IMR-90 (cell line): ENCODE results near the gene KRT79. TPM values are rescaled to one million over a fixed set of nuclear protein-coding genes. Genes with fewer than 3 reads are reported as not detected.

Experiments
- ATAC-seq: fragments of 200-7000 bp; cut with Tn5 transposase; 2 replicates; pipeline ENCODE4 v1.9.1; 2020; ENCODE audit warnings: low read depth, mild to moderate bottlenecking, moderate library complexity
- BruUV-seq: library from RNA; stranded (reverse); fragments of 400-500 nt; replicated peaks from 2 replicates; lab custom pipeline; 2021; lab: Mats Ljungman, UMichigan
- CTCF ChIA-PET: fragments of 300-600 bp; formaldehyde crosslinking; extraction: SDS; loops from one replicate; lab custom pipeline; 2021; ENCODE audit warnings: antibody characterized with exemption; lab: Yijun Ruan, JAX
- POLR2A ChIA-PET: fragments of 300-600 bp; sonication (Branson Sonifier 250); formaldehyde crosslinking; loops from one replicate; lab custom pipeline; 2022; ENCODE audit warnings: antibody characterized with exemption; ENCODE audit not compliant: unreplicated experiment; lab: Charles Lee
- DNase-seq: peaks from one replicate; pipeline ENCODE4 v3.0.0; 2013
- H2AFZ ChIP-seq: replicated peaks from 2 replicates; pipeline ENCODE3; 2013; ENCODE audit warnings: low read length, mild to moderate bottlenecking; ENCODE audit not compliant: poor library complexity
- H2AK5ac ChIP-seq: 2 replicates; pipeline ENCODE4 v1.6.1; 2013; ENCODE audit warnings: low read depth, low read length, inconsistent platforms
- H2AK9ac ChIP-seq: replicated peaks from 2 replicates; pipeline ENCODE3; 2013; ENCODE audit warnings: mild to moderate bottlenecking, low read depth, low read length, moderate library complexity; ENCODE audit not compliant: poor library complexity
- H2BK120ac ChIP-seq: 2 replicates; pipeline ENCODE4 v1.6.1; 2013; ENCODE audit warnings: low read depth, low read length, inconsistent platforms
- H2BK15ac ChIP-seq: 3 replicates; pipeline ENCODE4 v1.6.1; 2013; ENCODE audit warnings: low read depth, low read length, inconsistent platforms
- H2BK20ac ChIP-seq: 2 replicates; pipeline ENCODE4 v1.6.1; 2013; ENCODE audit warnings: low read depth, mild to moderate bottlenecking, inconsistent platforms, low read length, moderate library complexity
- H2BK5ac ChIP-seq: 2 replicates; pipeline ENCODE4 v1.6.1; 2013; ENCODE audit warnings: mild to moderate bottlenecking, low read depth, low read length, inconsistent platforms; ENCODE audit not compliant: poor library complexity, severe bottlenecking
- H3K14ac ChIP-seq: replicated peaks from 2 replicates; pipeline ENCODE4 v1.6.1; 2013; ENCODE audit warnings: low read depth, low read length, inconsistent platforms
- H3K18ac ChIP-seq: 2 replicates; pipeline ENCODE4 v1.6.1; 2013; ENCODE audit warnings: low read depth, low read length, control low read depth
- H3K23ac ChIP-seq: 2 replicates; pipeline ENCODE4 v1.6.1; 2013; ENCODE audit warnings: low read depth, low read length, inconsistent platforms
- H3K27ac ChIP-seq: 2 replicates; pipeline ENCODE4 v1.5.1; 2013; ENCODE audit warnings: mild to moderate bottlenecking, control low read depth, low read length; ENCODE audit not compliant: insufficient read depth
- H3K27me3 ChIP-seq: 2 replicates; pipeline ENCODE4 v1.6.1; 2013; ENCODE audit warnings: low read length; ENCODE audit not compliant: control insufficient read depth, insufficient read depth
- H3K36me3 ChIP-seq: 2 replicates; pipeline ENCODE4 v1.6.1; 2013; ENCODE audit warnings: low read length, mixed read lengths; ENCODE audit not compliant: control insufficient read depth, insufficient read depth
- H3K4ac ChIP-seq: 2 replicates; pipeline ENCODE4 v1.6.1; 2013; ENCODE audit warnings: low read depth, low read length, inconsistent platforms
- H3K4me1 ChIP-seq: 2 replicates; pipeline ENCODE4 v1.6.1; 2013; ENCODE audit warnings: low read length, mixed read lengths; ENCODE audit not compliant: control insufficient read depth, insufficient read depth
- H3K4me2 ChIP-seq: 2 replicates; pipeline ENCODE4 v1.6.1; 2013; ENCODE audit warnings: low read depth, mild to moderate bottlenecking, control low read depth, low read length, moderate library complexity
- H3K4me3 ChIP-seq: 2 replicates; pipeline ENCODE4 v1.5.1; 2013; ENCODE audit warnings: low read depth, mild to moderate bottlenecking, control low read depth, low read length, moderate library complexity; ENCODE audit not compliant: insufficient read depth
- H3K56ac ChIP-seq: 2 replicates; pipeline ENCODE4 v1.6.1; 2013; ENCODE audit warnings: low read length, inconsistent platforms; ENCODE audit not compliant: insufficient read depth; ENCODE audit errors: extremely low read depth
- H3K79me1 ChIP-seq, 2 experiments: 2 replicates each; pipeline ENCODE4 v1.6.1; 2013; ENCODE audit warnings: low read length in 2 of 2, inconsistent platforms in 1 of 2, low read depth in 1 of 2
- H3K9ac ChIP-seq: 2 replicates; pipeline ENCODE4 v1.6.1; 2013; ENCODE audit warnings: low read depth, low read length, control low read depth
- H3K9me1 ChIP-seq: 2 replicates; pipeline ENCODE4 v1.6.1; 2013; ENCODE audit warnings: low read length, inconsistent platforms; ENCODE audit not compliant: insufficient read depth
- H3K9me3 ChIP-seq: 2 replicates; pipeline ENCODE4 v1.6.1; 2013; ENCODE audit warnings: low read length; ENCODE audit not compliant: control insufficient read depth, insufficient read depth
- H4K20me1 ChIP-seq: 2 replicates; pipeline ENCODE4 v1.6.1; 2013; ENCODE audit warnings: low read length, inconsistent platforms; ENCODE audit not compliant: insufficient read depth
- H4K5ac ChIP-seq: 2 replicates; pipeline ENCODE4 v1.6.1; 2013; ENCODE audit warnings: mild to moderate bottlenecking, low read depth, low read length, control low read depth
- H4K8ac ChIP-seq, 2 experiments: 2 replicates each; pipeline ENCODE4 v1.6.1; 2013; ENCODE audit warnings: low read depth in 2 of 2, low read length in 2 of 2, control low read depth in 1 of 2, inconsistent platforms in 1 of 2
- H4K91ac ChIP-seq: 2 replicates; pipeline ENCODE4 v1.6.1; 2013; ENCODE audit warnings: low read depth, low read length, inconsistent platforms; ENCODE audit not compliant: insufficient read depth
- CTCF ChIP-seq: conservative IDR thresholded peaks from 2 replicates; pipeline ENCODE4 v1.5.1; 2012; ENCODE audit warnings: mild to moderate bottlenecking, low read depth, low read length, improper control_type of control experiment
- MAFK ChIP-seq: IDR thresholded peaks from 2 replicates; pipeline ENCODE4 v1.6.1; 2012; ENCODE audit warnings: low read depth, low read length, improper control_type of control experiment
- MAZ ChIP-seq: IDR thresholded peaks from 2 replicates; pipeline ENCODE4 v1.6.1; 2012; ENCODE audit warnings: low read depth, mild to moderate bottlenecking, low read length, improper control_type of control experiment, moderate library complexity, borderline replicate concordance
- NFE2L2 ChIP-seq: fragments of 150-350 bp; IDR thresholded peaks from 2 replicates; pipeline ENCODE4 v1.6.1; 2016; ENCODE audit warnings: low read depth, mild to moderate bottlenecking, low read length
- RAD21 ChIP-seq: IDR thresholded peaks from 2 replicates; pipeline ENCODE4 v1.6.1; 2012; ENCODE audit warnings: low read length, improper control_type of control experiment
- RCOR1 ChIP-seq: IDR thresholded peaks from 2 replicates; pipeline ENCODE4 v1.6.1; 2012; ENCODE audit warnings: mild to moderate bottlenecking, low read length, improper control_type of control experiment; ENCODE audit not compliant: insufficient replicate concordance
- RFX5 ChIP-seq: IDR thresholded peaks from 2 replicates; pipeline ENCODE4 v1.8.0; 2012; ENCODE audit warnings: low read depth, mild to moderate bottlenecking, low read length, moderate library complexity
- WGBS, 2 experiments: methylation state at CpG; one replicate each; pipeline versions ENCODE4 v1.1.5 to v1.1.7; 2013; ENCODE audit warnings: missing lambda C conversion rate in 2 of 2; ENCODE audit not compliant: insufficient read length in 1 of 2; ENCODE audit errors: extremely low coverage in 2 of 2; 5-methylcytosine and 5-hydroxymethylcytosine counted together
- dilution Hi-C: fragments of 300-500 bp; cut with HindIII; formaldehyde crosslinking; loops from one replicate; pipeline ENCODE4 v1.14.3; 2018; ENCODE audit warnings: low sequenced_read_pairs; ENCODE audit not compliant: unreplicated experiment
- in situ Hi-C: fragments of 300-500 bp; cut with MboI; formaldehyde crosslinking; loops from 3 replicates; pipeline ENCODE4 v1.14.3; 2019; ENCODE audit warnings: low sequenced_read_pairs, inconsistent platforms, mixed read lengths
- intact Hi-C: fragments of 100-400 bp; cut with micrococcal nuclease; formaldehyde crosslinking; loops from 2 replicates; pipeline ENCODE4 v1.10.0; 2022
- polyA plus RNA-seq, 3 experiments: library from polyadenylated mRNA; depleted of rRNA; stranded (reverse); fragments of >200 nt; gene quantifications; 2 replicates each; pipeline ENCODE4 v1.2.3, GENCODE V29; 2012; ENCODE audit warnings: low replicate concordance in 1 of 3
- total RNA-seq: library from RNA; depleted of rRNA; stranded (reverse); fragments of >200 nt; gene quantifications from 2 replicates; pipeline ENCODE4 v1.2.3, GENCODE V29; 2012
- TF ChIP-seq, protein P1 (sequence below): fragments of 150-350 bp; IDR thresholded peaks from 2 replicates; pipeline ENCODE4 v1.6.1; 2016; ENCODE audit warnings: low read depth, mild to moderate bottlenecking, low read length, moderate library complexity, borderline replicate concordance

The KRT79 gene
- total and polyA plus RNA-seq, 2 of the 4 experiments (the other 2 are of a cell fraction): under 0.01 to 0.24 TPM

DNA sequence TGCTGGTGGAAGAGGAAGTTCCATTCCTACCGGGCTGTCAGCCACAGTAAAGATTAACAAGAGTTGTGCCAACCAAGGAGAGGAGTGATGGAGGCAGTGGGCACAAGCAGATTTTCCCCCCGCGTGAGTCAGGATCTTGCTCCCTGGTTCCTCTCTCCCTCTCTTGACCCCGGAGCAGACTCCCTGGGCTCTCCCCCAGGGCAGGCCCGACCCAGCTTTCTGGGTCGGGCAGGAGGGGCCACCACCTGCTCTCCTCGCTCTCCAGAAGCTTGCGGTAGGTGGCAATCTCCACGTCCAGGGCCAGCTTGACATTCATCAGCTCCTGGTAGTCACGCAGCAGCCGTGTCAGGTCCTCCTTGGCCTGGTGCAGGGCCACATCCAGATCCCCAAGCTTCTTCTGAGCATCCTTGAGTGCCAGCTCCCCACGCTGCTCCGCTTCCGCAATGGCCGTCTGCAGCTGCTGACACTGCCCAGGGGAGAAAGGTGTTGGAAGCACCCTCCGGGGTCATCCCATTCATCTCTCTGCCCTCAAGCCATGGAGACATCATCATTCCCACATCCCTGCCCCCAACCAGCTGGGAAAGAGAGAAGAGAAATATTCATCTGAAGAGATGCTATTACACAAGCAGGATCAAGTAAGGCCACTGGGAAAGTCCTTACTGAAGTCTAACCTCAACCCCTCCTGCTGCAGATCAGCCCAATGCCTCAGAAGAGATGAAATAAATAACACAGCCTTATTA, 11.2 kb downstream of the KRT79 start:
- 67% methylated on average over 8 of the region's 16 CpGs; no CpG with 5 or more reads in 1 of the 2 experiments for WGBS, 2 experiments
- no TSS peak for BruUV-seq
- Histone ChIP-seq H3K18ac (no peak overlapping the region), H4K5ac (no peak overlapping the region), H4K8ac (no peak overlapping the region), H3K4ac (no peak overlapping the region), H2BK120ac (no peak overlapping the region; the same call in 1 of the 2 replicates), H3K23ac (no peak overlapping the region), H3K56ac (no peak overlapping the region), H3K9ac (no peak overlapping the region), H2AK9ac (no peak overlapping the region), H3K4me2 (no peak overlapping the region), H2BK20ac (0 out of 2 replicates have a peak overlapping the region, but pooled peaks have one; percentile 1), H2AFZ (no peak overlapping the region), H3K9me1 (no peaks in the 10 kb centered on the region; the same call in 1 of the 2 replicates), H3K4me1 (0 out of 2 replicates have a peak, but pooled peaks cover 2% of the 10 kb centered on the region), H3K27ac (no peak overlapping the region), H4K20me1 (no peaks in the 10 kb centered on the region; the same call in 1 of the 2 replicates), H3K9me3 (no peaks in the 10 kb centered on the region), H3K4me3 (no peak overlapping the region), H2BK5ac (no peak overlapping the region), H3K14ac (no peak overlapping the region), H3K79me1 (no peaks in the 10 kb centered on the region), H2BK15ac (no peak overlapping the region), H3K27me3 (peaks cover 34% of the 10 kb centered on the region), H2AK5ac (no peak overlapping the region), H4K91ac (no peak overlapping the region), H3K36me3 (no peaks in the 10 kb centered on the region)
- ChIA-PET CTCF (interaction anchor here (0.6 kb wide), 1 partner anchor 44 kb away, joined by 5 read pairs; no protein-coding TSS in a partner anchor), POLR2A (no interaction called here)
- DNase-seq (no peak), ATAC-seq (no peak)
- intact Hi-C loops: no loop called here
- dilution Hi-C loops: no loop called here
- in situ Hi-C loops: no loop called here
- TF ChIP-seq RFX5 (no peak), MAFK (no peak), RAD21 (no peak), RCOR1 (no peak), NFE2L2 (no peak), CTCF (no peak), MAZ (no peak)
- TF ChIP-seq, protein P1, sequence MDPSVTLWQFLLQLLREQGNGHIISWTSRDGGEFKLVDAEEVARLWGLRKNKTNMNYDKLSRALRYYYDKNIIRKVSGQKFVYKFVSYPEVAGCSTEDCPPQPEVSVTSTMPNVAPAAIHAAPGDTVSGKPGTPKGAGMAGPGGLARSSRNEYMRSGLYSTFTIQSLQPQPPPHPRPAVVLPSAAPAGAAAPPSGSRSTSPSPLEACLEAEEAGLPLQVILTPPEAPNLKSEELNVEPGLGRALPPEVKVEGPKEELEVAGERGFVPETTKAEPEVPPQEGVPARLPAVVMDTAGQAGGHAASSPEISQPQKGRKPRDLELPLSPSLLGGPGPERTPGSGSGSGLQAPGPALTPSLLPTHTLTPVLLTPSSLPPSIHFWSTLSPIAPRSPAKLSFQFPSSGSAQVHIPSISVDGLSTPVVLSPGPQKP: no peak
